NCI-H146 (cell line): Measurements from ENCODE around the gene MSRB1.

Source experiments
- DNase-seq: peaks from one replicate; lab custom pipeline; 2025; lab: John Stamatoyannopoulos, UW

The MSRB1 gene

DNA sequence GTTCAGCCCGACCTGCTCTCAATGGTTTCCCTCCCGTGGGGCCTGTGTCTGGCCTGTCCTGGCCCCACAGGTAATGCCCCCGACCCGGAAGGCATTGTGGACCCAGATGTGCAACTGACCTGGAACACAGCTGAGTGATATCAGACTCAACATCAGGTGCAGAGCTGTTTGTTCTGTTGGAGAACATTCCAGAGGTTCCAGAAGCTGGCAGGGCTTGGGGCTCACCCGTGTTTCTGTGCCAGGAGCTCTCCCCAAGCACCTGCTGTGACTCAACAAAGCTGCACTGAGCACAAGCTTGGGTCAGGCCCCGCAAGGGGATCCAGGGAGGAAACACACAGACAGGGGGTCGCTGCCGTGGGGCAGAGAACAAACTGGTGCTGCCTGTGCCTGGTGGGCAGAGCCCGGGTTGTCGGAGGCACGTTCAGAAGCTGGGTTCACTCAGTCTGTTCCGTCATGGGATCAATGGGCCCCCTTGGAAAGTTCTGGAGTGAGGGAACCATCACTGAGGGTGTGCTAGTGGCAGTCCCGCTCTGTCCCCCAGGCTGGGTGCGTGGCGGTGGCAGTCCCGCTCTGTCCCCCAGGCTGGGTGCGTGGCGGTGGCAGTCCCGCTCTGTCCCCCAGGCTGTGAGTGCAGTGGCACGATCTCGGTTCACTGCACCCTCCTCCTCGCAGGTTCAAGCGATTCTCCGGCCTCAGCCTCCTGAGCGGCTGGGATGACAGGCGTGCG, 46.9 kb downstream of the MSRB1 start:
- DNase-seq = peak; percentile 30

DNA sequence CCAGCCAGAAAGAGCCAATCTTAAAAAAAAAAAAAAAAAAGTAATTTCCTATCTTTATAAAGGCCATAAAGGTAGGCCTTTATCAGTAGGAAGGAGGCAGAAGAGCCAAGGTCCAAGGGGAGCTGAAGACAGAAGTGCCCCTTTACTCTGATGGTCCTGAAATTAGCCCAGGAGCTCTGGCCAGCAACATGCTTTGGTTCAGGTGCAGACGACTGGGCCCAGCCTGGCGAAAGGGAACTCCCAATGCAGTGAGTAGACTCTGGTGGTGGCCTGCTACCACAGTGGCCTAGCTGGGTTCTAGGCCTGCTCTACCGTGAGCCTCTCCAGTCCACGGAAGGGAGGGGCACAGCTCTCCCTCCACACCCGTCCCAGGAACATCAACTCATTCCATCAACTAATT, 47.9 kb downstream of the MSRB1 start:
- DNase-seq = no peak

DNA sequence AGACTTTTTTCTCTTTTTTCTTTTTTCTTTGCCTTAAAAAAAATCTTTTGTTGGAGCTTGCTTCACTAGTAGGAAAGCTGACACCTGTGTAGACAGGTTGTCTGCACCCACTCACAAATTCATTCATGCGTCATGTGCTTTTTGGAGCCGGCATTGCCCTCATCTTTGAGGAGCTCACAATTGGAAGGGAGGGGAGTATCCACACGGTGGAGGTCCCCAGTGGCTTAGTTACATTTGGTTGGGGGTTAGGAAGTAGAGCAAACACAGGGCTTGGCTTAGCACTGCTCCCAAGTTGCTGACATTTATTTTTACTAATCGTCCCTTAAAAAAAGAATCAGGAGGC, 52.3 kb downstream of the MSRB1 start:
- no peak for DNase-seq

- DNase-seq = no peak
Observed at GRCh38 chr16:1890024-1890707, 52.8 kb downstream of the MSRB1 start.
